ENCODE measurements around the gene PRKCE. TPM values are rescaled to one million over a fixed set of nuclear protein-coding genes. Genes with fewer than 3 reads are reported as not detected.
"Not testable (repeated sequence)": the region's sequence is repeated elsewhere in the genome, so short reads cannot be mapped to it uniquely, and the experiment has no call there.

PRKCE gene
- total RNA-seq, 1 experiment from 2014 or later, result 2.4 TPM

DNA sequence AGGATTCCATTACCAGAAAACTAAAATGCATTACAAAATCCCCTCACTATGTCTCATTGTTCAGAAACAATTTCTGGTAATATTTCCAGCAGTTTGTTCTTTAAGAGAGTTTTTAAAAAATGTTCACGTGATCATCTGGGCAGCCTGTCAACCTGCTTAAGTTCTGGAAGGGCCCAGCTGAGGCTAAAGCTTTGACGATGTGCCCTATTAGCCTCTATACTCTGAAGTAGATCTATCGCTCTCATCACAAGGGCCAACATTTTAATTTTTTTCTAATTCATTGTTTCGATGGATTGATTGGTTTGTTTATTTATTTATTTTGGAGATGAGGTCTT lies 205.8 kb downstream of the PRKCE start:
- H3K9me3 ChIP-seq (ENCODE audit: low read depth, low read length, poor library complexity, severe bottlenecking), result no peaks in the 10 kb centered on the region
- no peak overlapping the region for H3K4me3 ChIP-seq (ENCODE audit: low read depth, low read length, poor library complexity, severe bottlenecking)
- ChIA-PET CTCF (no interaction called here), POLR2A (ENCODE audit: low non-redundant PET) (no interaction called here)
- no TSS peak for BruUV-seq (replicated peaks)
- no peak overlapping the region for H3K27ac ChIP-seq (ENCODE audit: low read depth, low read length, poor library complexity, severe bottlenecking)
- intact Hi-C loops (cut with micrococcal nuclease; ENCODE audit: unreplicated experiment), result no loop called here
- TF ChIP-seq EZH2 (IDR thresholded peaks at IDR 0.05; ENCODE audit: borderline replicate concordance, low read depth, low read length, poor library complexity, severe bottlenecking), result no peak
- TF ChIP-seq, protein P1, sequence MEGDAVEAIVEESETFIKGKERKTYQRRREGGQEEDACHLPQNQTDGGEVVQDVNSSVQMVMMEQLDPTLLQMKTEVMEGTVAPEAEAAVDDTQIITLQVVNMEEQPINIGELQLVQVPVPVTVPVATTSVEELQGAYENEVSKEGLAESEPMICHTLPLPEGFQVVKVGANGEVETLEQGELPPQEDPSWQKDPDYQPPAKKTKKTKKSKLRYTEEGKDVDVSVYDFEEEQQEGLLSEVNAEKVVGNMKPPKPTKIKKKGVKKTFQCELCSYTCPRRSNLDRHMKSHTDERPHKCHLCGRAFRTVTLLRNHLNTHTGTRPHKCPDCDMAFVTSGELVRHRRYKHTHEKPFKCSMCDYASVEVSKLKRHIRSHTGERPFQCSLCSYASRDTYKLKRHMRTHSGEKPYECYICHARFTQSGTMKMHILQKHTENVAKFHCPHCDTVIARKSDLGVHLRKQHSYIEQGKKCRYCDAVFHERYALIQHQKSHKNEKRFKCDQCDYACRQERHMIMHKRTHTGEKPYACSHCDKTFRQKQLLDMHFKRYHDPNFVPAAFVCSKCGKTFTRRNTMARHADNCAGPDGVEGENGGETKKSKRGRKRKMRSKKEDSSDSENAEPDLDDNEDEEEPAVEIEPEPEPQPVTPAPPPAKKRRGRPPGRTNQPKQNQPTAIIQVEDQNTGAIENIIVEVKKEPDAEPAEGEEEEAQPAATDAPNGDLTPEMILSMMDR (conservative IDR thresholded peaks at IDR 0.05; ENCODE audit: low read depth, low read length), result no peak
- H3K36me3 ChIP-seq (ENCODE audit: insufficient read depth, low read length, poor library complexity, severe bottlenecking), result no peaks in the 10 kb centered on the region
- H3K4me1 ChIP-seq (ENCODE audit: insufficient read depth, low read length, poor library complexity, severe bottlenecking), result peaks cover 12% of the 10 kb centered on the region
- no peaks in the 10 kb centered on the region for H3K27me3 ChIP-seq (replicated peaks; ENCODE audit: insufficient read depth, low read depth, low read length, poor library complexity)
- no peak for DNase-seq (ENCODE audit: low spot score)

DNA sequence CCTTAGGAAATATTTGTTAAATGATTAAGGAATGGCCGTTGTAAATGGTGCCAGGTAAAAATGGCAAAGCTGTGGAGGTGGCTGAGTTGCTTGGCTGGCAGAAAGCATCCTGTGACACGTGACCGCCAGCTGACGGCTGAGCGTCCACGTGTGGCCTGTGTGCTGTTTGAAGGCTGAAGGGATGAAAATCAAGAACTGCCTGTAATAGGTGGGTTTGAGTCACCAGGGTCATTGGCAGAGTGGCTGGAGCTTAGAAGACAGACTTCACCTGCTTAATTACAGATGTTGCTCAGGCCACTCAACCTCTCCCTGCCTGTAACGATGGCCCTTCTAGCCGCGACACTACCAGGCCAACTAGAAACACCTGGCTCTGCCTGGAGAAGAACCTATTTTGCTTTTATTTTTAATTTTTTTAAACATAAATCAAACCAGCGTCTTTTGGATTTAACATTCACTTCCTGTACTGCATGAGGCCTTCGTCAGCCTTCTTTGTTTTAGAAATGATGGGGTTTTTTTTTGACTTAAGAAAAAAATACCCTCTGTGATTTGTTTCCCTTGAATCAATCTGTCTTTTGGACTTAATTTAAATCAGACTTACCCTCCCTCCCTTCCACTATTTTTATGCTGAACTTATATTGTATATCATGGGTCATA lies 206.5 kb downstream of the PRKCE start:
- Histone ChIP-seq H3K4me1 (ENCODE audit: insufficient read depth, low read length, poor library complexity, severe bottlenecking) (peaks cover 12% of the 10 kb centered on the region), H3K36me3 (ENCODE audit: insufficient read depth, low read length, poor library complexity, severe bottlenecking) (no peaks in the 10 kb centered on the region), H3K4me3 (ENCODE audit: low read depth, low read length, poor library complexity, severe bottlenecking) (no peak overlapping the region), H3K27me3 (replicated peaks; ENCODE audit: insufficient read depth, low read depth, low read length, poor library complexity) (no peaks in the 10 kb centered on the region), H3K9me3 (ENCODE audit: low read depth, low read length, poor library complexity, severe bottlenecking) (no peaks in the 10 kb centered on the region), H3K27ac (ENCODE audit: low read depth, low read length, poor library complexity, severe bottlenecking) (no peak overlapping the region)
- intact Hi-C loops (cut with micrococcal nuclease; ENCODE audit: unreplicated experiment), result no loop called here
- DNase-seq (ENCODE audit: low spot score), result no peak
- ChIA-PET CTCF (no interaction called here), POLR2A (ENCODE audit: low non-redundant PET) (no interaction called here)
- TF ChIP-seq, protein P1 (conservative IDR thresholded peaks at IDR 0.05; ENCODE audit: low read depth, low read length), result no peak
- no peak for TF ChIP-seq EZH2 (IDR thresholded peaks at IDR 0.05; ENCODE audit: borderline replicate concordance, low read depth, low read length, poor library complexity, severe bottlenecking)
- BruUV-seq (replicated peaks), result no TSS peak

GRCh38 chr2:45858872-45859271 lies 207.4 kb downstream of the PRKCE start:
- DNase-seq (ENCODE audit: low spot score); intact Hi-C loops (cut with micrococcal nuclease; ENCODE audit: unreplicated experiment); H3K27me3 ChIP-seq (replicated peaks; ENCODE audit: insufficient read depth, low read depth, low read length, poor library complexity); BruUV-seq (replicated peaks); H3K4me3 ChIP-seq (ENCODE audit: low read depth, low read length, poor library complexity, severe bottlenecking); H3K36me3 ChIP-seq (ENCODE audit: insufficient read depth, low read length, poor library complexity, severe bottlenecking); POLR2A ChIA-PET (ENCODE audit: low non-redundant PET); CTCF ChIA-PET; H3K9me3 ChIP-seq (ENCODE audit: low read depth, low read length, poor library complexity, severe bottlenecking); H3K27ac ChIP-seq (ENCODE audit: low read depth, low read length, poor library complexity, severe bottlenecking): not testable (repeated sequence)
- peaks cover 12% of the 10 kb centered on the region for H3K4me1 ChIP-seq (ENCODE audit: insufficient read depth, low read length, poor library complexity, severe bottlenecking)

- BruUV-seq (replicated peaks), result no TSS peak
- Histone ChIP-seq H3K4me1 (ENCODE audit: insufficient read depth, low read length, poor library complexity, severe bottlenecking) (peaks cover 12% of the 10 kb centered on the region), H3K36me3 (ENCODE audit: insufficient read depth, low read length, poor library complexity, severe bottlenecking) (no peaks in the 10 kb centered on the region), H3K9me3 (ENCODE audit: low read depth, low read length, poor library complexity, severe bottlenecking) (no peaks in the 10 kb centered on the region), H3K27me3 (replicated peaks; ENCODE audit: insufficient read depth, low read depth, low read length, poor library complexity) (no peaks in the 10 kb centered on the region), H3K27ac (ENCODE audit: low read depth, low read length, poor library complexity, severe bottlenecking) (no peak overlapping the region), H3K4me3 (ENCODE audit: low read depth, low read length, poor library complexity, severe bottlenecking) (no peak overlapping the region)
- ChIA-PET POLR2A (ENCODE audit: low non-redundant PET) (no interaction called here), CTCF (no interaction called here)
- TF ChIP-seq EZH2 (IDR thresholded peaks at IDR 0.05; ENCODE audit: borderline replicate concordance, low read depth, low read length, poor library complexity, severe bottlenecking), result no peak
- TF ChIP-seq, protein P1 (conservative IDR thresholded peaks at IDR 0.05; ENCODE audit: low read depth, low read length), result no peak
- no peak for DNase-seq (ENCODE audit: low spot score)
- intact Hi-C loops (cut with micrococcal nuclease; ENCODE audit: unreplicated experiment), result no loop called here
Observed at GRCh38 chr2:45859682-45860081, 208.2 kb downstream of the PRKCE start.
